ENCODE measurements around the gene TMPRSS13.

The TMPRSS13 gene

DNA sequence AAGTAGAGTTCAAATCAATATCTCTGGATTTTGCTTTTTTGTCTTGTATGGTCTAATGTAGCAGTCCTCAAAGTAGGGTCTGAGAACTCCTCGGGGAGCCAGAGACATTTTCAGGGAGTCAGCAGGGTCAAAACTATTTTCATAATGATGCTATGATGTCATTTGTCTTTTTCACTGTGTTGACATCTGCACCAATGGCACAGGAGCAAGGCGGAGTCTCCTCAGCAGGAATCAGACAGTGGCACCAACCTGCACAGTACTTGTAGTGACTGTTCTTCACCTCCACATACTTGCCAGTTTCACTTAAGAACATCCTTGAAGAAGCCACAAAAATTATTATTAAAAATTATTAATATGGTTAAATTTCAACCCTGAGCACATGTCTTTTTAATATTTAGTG is 37.8 kb downstream of the TMPRSS13 start:
- DNase-seq (ENCODE audit: low read depth in 2 of 2) = no peak

DNA sequence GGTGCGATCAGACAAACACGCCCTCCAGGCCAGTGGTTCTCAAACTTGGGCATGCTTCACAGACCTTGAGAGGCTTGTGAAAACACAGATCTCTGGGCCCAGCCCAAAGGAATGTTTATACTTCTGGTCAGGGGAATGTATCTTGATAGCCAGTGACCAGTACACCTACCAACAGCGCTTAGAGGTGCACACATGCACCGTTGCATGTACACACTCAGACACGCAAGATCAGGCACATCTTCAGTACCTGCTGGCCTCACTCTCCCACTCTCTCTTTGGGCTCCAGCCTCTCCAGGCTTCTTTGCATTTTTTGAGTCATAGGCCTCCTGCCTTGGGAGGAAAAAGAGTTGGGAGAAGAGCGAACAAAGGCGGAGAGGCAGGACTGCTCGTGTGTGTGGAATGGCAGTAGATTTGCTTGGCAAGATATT is 41.0 kb downstream of the TMPRSS13 start:
- no peak for DNase-seq (ENCODE audit: low read depth in 2 of 2)

DNA sequence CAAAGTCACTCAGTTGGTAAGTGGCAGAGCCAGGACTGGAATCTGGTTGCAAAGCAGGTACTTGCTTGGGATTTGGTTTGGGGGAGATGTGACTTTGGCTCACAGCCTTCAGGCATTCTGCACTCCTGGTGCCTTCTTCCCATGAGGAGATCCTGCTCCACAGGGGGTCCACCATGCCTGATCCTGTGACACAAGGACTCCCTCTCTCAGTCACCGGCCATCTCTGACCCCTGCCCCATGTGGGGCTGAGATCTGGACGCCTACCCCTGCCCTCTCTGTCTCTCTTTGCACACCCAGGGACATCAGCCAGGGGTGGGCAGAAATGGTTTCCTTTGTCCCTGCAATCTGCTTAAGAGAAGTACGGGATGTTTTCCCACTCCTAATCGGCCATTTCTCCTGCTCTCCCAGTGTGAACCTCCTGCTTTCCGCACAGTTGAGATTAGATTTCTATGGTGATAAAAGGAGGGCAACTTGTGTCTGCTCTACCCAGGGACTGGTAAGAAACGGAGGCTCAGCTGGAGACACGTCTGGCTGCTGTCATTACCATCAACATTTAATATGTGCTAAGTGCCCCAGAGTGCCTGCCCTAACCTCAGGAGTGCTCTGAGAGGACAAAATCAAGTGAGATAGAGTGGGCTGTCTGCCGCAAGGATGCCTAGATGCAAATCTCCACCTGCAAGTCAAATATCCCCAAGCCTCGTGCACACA is 41.6 kb downstream of the TMPRSS13 start:
- no peak for DNase-seq (ENCODE audit: low read depth in 2 of 2)

DNA sequence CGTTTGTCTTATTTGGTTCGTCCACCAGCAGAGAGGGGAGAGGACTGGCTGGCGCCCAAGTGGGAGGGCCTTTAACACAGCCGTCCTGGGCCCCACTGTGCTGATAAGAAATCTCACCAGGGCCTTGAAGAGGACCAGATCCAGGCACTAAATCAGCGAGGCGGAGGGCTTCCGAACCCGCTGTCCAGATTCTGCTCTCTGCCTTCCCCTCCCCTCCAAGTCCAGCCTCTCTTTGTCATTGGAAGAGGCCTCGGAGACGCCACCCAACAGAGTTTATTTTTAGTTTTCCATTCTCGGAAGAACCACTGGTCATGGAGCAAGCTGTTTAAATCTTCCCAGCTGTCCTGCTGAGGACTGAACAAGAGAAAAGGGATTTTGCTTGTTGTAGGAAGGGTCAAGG is 43.4 kb downstream of the TMPRSS13 start:
- no peak for DNase-seq (ENCODE audit: low read depth in 2 of 2)

DNA sequence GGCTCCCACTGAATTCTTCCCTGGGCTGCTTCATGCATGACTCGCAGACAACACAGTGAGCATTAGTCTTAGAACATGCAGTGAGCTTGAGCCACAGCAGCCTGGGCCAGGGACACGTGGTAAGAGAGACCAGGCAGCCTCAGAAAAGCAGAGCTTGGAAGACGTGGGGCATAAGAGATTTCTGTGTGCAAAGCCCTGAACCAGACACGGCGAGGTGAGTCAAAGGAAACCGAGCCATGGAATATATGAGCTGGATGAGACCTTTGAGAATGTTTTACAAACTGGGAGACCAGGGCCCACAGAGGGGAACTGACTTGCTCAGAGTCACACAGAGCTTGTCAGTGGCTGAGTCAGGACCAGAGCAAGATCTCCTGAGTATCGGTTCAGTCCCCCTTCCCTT is 44.2 kb downstream of the TMPRSS13 start:
- DNase-seq (ENCODE audit: low read depth in 2 of 2) = no peak

DNA sequence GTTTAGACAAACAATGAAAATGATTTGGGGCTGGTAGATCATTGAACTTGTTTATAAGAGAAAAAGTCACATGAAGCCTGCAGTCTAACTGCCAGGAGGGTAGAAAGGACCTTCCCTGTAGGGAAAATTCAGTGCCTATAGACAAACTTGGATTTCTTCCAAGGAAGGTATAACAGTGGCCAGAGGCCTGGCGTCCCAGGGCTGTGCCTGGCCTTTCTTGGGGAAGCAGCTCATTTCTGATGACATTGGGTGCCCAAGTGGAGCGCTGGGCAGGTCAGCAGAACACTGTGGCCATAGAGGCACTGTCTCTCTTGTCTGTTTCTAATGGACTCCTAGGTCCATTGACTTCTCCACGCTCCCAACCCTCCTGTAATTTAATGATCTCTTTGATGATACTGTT is 46.1 kb downstream of the TMPRSS13 start:
- DNase-seq (ENCODE audit: low read depth in 2 of 2) = no peak

DNA sequence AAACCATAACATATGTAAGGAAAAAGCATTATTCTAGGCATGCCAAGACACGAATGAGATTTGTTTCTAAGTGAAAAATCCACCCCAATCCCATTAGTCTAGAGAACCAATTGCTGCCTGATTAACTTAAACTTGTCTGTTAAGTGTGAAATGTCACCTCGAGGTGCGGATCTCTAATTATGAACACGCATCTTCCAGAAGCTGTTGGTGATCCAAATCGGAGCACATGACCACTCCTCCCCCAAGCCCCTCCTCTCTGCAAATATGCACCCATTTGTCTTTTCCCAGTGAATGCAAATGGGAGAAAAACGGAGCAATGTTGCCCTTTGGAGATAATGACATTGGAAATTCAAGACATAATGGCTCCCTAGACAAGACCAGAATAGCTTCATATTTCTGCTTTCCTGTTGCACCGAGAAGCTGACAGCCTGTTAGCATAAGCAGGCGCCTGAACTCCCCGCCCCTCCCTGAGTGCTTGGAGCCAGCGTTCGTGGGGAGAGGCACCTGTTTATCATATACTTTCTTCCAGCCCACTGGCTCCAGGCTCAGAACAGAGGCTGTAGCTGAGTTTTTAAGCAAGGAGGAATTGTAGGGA is 46.8 kb downstream of the TMPRSS13 start:
- no peak for DNase-seq (ENCODE audit: low read depth in 2 of 2)

DNA sequence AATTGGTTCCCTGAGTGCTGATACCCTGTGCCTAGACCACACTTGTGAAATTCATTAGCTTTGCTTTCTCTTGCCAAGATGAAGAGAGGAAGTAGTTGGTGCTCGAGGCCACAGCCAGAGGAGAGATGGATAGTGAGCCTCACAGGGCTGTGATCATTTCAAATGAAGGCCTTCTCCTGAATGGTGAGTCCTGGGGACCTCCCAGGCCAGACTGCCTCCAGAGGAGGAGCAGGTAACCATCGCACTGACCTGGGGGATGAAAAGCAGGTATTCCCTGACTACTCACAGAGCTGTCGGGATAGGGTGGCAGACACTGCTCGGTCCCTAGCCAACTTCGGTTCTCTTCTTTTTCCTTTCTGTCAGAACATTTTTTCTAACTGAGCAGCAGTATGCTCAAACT is 48.0 kb downstream of the TMPRSS13 start:
- DNase-seq (ENCODE audit: low read depth in 2 of 2) = no peak

DNA sequence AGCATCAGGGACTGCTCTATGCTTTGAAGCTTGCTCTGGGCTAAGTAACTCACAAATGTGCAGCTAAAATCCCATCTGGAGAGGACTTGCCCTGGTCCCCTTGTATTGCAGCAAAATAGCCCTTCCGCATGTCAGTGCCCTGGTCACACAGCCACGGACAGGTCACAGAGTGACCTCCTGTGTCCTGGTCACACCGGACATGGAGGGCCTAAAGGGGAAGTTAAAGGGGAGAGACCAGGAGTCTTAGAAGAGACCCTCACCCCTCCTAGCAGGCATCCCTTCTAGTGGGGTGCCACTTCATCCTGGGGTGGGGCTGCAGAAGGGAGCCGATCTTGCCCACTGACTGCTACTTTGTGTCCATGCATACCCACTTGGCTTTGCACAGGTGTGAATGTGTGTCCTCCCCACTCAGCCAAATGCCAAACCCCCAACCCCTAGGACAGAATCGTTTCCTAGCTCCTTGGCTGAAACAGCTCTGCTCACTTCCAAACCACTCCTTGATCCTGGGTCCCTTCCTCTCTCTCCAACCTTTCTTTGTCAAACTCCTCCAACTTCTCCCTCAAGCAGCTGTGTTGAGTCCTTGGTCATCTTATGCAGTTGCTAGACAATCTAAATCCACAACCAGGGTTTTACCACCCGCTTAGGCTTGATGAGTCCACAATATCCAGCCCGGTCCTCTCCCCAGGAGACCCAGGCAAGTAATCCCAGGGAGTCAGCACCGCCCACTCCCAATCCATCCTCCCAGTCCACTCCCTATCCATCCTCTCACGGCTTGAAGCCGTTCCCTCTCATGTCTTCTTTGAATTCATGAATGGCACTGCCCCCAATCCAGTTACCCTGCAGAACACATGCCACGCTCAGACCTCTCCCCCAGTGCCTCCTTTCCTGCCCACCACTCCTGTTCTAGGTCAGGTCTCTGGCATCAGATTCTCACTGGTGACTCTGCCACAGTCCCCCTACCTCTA is 49.4 kb downstream of the TMPRSS13 start:
- no peak for DNase-seq (ENCODE audit: low read depth in 2 of 2)

DNA sequence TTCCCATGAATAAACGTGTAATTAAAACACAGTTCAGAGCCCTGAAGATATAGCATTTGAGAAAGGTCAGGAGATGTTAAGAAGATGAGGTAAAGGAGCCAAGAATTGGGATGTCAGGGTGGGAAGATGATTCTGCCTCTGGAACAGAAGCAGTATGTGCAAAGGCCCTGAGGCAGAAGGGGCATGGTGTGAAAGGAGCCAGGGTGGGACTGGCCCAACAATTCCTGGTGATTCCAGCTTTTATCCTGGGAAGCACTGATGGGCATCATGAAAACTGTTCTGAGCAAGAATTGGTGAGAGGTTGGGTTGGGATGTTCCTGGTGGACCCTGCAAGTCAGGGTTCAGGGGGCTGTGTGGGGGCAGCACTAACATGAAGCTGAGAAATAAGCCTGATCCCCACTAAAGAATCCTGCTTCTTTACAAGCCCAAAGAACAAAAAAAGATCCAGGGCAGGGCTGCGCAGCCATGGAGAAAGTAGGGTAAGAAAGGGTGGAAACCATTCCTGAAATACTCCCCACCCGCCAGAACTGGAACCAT is 50.2 kb downstream of the TMPRSS13 start:
- no peak for DNase-seq (ENCODE audit: low read depth in 2 of 2)

DNA sequence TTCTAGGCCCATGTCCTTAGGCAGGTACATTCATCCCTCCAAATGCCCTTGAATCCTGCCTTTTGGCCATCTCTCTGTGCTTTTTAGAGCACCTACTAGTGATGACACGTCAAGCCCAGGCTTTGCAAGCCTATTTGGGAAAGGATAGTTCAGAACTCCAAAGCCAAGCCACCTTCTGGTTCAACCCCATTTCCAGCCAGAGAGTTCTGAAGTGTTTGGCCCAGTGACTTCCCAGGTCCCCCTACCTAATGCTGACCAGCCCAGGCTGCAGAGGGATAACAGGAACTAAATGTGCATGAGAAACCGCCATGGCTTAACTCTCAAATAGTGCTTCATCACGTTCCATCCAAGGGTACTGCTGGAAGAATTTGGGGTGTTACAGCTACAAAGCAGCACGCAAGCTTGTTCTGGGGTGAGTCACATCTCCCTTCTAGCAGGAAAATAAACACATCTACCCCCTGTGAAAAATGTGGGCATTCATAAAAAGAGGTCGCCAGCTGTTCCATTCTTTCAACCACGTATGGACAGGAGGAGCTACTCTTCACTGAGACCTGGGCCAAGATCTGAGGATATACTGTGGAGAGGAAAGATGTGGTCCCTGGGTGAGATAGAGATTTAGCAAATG is 50.8 kb downstream of the TMPRSS13 start:
- DNase-seq (ENCODE audit: low read depth in 2 of 2) = no peak

DNA sequence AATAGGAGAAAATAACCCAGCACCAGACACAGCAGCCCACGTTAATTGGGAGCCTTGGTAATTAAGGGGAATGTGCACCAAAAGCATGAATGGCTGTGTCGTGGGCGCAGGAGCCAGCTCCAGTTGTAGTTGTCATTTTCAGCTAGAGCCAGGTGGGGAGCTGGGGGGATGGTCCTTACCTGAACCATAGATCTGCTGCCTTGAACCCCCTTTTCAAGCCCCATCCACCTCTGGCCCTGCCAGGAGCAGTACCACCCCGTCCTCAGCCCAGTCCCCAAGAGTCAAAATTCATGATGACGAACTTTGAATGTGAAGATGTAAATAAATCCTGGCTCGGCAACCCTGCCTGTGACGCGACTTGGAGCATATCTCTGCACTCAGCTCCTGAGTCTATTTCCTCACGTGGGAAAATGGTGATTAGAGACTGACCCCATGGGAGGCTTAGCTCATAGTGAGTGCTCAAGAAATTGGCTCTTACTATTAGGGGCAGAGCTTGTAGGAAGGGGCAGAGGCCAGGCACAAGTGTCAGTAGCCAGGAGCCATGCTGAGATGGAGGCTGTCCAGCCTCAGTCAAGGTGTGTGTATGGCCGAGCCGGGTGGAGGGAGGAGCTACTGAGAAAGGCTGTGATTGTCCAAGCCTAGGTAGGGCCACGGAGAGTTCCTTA is 52.0 kb downstream of the TMPRSS13 start:
- no peak for DNase-seq (ENCODE audit: low read depth in 2 of 2)

DNA sequence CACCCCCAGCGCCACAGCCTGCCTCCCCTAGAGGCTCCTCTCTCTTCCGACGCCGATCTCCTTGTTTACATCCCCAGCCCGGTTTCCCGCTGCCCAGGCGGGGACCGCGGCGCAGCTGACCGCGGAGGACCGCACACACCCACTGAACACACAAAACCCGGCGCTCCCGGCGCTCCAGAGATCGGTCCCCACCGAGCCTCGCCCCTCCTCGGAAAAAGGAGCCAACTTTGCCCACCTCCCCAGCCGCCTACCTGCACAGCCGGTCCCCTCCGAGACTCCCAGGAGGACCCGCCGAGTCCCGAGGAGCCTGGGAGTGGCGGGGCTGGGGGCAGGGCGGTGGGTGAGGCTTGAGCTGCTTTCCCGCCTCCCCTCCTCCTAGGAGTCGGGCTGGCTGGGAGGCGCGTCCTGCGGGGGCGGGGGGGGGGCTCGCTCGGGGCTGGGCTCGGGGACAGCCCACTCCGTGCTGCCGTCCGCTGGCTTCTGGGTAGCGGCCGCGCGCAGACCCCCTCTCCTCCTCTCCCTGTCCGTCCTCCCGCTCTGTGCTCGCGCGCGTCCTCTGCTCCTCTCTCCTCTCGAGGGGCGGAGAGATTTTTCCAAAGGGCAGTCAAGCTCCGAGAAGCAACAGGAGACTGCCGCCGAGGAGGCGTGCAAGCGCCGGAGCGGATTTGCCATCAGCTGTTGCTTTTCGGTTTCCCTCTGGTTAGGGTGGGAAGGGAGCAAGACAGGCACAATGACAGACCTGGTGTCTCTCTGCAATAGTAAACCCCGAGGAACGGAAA is 52.7 kb downstream of the TMPRSS13 start, which contains the start of gene FXYD6:
FXYD6 (minus strand) TSS at position 318 of the 779 bp plus-strand sequence. CDS start 33,882 bp downstream, outside the sequence.
- no peak for DNase-seq (ENCODE audit: low read depth in 2 of 2)

DNA sequence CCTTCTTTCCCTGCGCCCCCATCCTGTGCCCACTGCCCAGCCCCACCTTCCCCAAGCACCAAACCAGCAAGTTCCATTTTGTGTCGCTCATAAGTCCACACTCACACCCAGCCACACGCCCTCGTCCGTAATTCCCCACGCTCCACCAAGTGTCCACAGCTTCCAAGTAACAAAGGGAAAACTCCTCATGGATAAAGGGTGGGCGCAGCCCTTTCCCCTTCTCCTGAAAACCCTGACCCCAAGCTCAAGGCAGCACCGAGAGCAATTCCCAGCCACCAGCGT is 53.2 kb downstream of the TMPRSS13 start:
- no peak for DNase-seq (ENCODE audit: low read depth in 2 of 2)

DNA sequence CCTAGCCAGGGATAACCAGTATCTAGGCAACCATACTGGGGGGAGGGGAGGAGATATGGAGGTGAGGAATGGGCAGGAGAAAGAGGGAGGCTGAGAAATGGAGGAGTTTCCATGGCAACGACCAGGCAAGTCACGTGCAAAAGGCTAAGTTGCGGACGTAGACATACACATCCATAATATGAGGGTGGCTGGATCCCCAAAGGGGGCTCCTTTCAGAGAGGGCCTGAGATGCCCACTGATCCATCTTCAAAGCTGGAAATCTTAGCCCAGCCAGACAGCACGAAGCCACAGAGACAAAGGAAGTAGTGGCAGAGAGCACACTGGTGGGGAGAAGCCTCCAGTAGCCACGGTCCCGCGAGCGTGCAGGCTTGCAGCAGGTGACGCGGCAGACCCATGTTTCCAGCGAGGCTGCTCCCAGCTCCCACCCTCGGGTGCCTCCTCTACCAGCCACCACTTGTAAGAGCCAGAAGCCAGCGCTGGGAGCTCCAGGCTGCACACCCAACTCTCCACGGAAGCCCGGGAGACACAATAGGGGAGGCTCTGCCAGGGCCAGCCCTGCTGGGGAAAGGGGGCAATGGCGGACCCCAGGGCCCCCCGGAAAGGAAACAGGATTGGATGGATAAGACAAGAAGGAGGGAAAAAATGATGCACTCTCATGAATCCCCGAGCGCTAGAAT is 53.7 kb downstream of the TMPRSS13 start:
- no peak for DNase-seq (ENCODE audit: low read depth in 2 of 2)

DNA sequence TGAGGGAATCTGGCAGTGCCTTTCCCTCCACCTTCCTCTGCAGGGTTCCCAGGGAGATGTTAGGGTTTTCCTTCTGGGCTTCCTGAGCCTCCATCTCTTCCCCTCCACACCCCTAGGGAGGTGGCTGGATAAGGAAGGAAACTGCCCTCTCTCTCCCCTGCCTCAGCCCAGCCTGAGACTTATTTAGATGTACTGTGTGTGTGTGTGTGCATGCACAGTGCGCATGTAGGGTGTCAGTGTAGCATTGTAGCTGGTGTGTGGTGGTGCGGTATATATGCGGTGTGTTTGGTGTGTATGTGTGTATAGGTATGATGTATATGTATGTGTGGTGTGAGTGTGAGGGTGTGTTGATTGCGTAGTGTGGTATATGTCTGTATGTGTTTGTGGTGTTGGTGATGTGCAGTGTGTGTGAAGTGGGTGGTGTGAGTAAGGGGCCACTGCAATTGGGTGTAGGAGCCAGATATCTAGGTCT is 54.3 kb downstream of the TMPRSS13 start:
- no peak for DNase-seq (ENCODE audit: low read depth in 2 of 2)

DNA sequence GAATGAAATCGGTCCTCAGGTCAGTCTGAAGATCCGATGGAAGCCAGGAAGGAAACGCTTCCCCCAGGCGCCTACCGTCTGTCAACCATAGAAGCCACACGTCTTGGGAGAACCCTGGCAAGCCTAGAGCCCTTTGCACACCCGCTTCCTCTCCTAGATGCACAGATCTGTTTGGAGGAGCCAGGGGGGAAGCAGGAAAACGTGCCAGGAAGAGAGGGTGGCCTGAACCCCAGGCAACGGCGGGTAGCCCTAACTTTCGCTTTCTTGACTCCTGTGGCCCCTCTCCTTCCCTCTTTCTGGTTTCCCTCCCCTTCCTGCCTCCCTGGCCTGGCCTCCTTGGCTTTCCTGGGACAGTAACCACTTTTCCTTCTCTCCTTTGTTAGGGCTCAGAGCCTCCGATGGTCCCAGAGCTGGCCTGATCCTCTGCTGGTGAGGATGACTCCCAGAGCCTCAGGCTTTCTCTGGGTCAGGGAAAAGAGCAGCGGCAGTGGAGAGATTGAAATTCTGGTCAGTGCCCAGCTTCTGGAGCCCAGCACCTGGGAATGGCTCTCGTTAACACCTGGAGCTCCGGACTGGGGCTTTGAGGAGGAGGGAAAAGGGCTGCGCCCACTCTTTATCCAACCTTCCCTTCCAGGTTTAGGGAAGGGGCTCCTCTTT is 54.8 kb downstream of the TMPRSS13 start:
- no peak for DNase-seq (ENCODE audit: low read depth in 2 of 2)

DNA sequence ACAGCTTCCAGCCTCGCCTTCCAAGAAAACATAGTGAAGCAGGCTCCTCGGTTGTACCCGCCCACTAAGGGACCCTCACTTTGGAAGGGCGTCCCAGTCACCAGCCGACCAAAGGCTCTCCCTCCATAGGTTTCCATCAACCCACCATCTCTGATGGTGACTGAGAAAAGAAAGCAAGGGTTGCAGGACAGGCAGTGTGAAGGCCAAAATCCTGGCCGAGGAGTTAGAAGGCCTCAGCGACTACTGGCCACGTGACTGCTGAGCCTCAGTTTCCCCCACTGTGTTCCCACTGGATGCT is 55.4 kb downstream of the TMPRSS13 start:
- DNase-seq (ENCODE audit: low read depth in 2 of 2) = no peak

DNA sequence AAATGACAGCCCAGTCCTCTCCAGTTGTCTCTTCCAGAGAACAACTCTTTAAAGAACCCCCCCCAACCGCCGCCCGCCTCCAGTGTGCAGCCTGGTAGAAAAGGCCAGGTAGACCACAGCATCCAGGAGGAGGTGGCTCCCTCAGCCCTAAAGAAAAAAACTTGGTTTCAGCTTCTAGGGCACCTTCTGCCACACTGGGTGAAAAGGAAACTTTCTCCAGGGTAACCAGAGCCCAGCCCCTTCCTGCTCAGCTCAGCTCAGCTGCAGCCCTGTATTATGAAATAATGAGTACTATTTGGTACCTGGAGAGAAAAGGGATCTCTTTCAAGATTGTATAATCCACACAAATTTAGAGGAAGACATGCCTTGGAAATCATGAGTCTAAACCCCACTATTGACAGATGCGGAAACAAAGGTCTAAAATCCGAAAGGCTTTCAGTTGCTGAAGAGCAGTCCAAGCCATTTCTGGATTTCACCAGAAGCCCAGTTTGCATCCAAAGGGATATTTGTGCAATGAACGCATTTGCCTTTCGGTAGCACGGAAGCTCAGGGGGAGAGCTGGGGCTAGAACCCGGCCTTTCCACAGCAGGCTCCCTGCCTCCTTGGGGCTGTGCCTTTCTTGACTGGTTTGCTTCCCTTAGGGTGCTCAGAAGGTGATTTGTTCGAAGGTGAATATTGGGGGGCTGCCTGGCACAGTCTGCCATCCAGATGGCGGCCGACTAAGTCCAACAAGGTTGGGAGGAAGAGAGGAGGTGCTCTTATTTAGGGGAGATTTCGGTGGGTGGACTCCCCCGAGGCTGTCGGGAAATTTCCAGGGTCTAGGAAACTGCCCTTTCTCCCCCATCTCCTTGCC is 56.0 kb downstream of the TMPRSS13 start:
- DNase-seq (ENCODE audit: low read depth in 2 of 2) = no peak
